K562 (cell line): ENCODE measurements around the gene KLF4. TPM values are rescaled to one million over a fixed set of nuclear protein-coding genes. Genes with fewer than 3 reads are reported as not detected.

ENCODE experiments used
- ATAC-seq: fragments of 200-7000 bp; cut with Tn5 transposase; 3 replicates; pipeline ENCODE4 v1.9.1; 2020; ENCODE audit warnings: moderate library complexity
- BruUV-seq: library from RNA; stranded (reverse); fragments of 400-500 nt; replicated peaks from 2 replicates; lab custom pipeline; 2021; lab: Mats Ljungman, UMichigan
- CTCF ChIA-PET: fragments of 300-600 bp; formaldehyde crosslinking; extraction: SDS; loops from one replicate; lab custom pipeline; 2021; ENCODE audit warnings: low intra/inter-chr PET ratio; lab: Yijun Ruan, JAX
- POLR2A ChIA-PET: fragments of 300-600, 350-650 bp; sonication (Branson Sonifier 250); formaldehyde crosslinking; extraction: SDS; loops from one replicate; lab custom pipeline; 2021; ENCODE audit warnings: antibody characterized with exemption, inconsistent platforms; lab: Yijun Ruan, JAX
- DNase-seq, 4 experiments: peaks; one replicate each; pipeline versions ENCODE4 v3.0.0 to v3.0.0-alpha.2; 2011 to 2018; ENCODE audit warnings: low spot score in 3 of 4, mixed read lengths in 3 of 4; ENCODE audit errors: extremely low read depth in 1 of 4
- FAIRE-seq: peaks from 2 replicates; lab custom pipeline; 2011; peaks lifted over from hg19 to GRCh38; lab: Jason Lieb, UNC
- H2AFZ ChIP-seq: 2 replicates; pipeline ENCODE4 v1.6.0; 2011; ENCODE audit warnings: low read depth, low read length, control low read depth, inconsistent platforms
- H3K27ac ChIP-seq: fragments of 200-600 bp; 3 replicates; pipeline ENCODE4 v1.8.0; 2011; ENCODE audit warnings: low read depth, mild to moderate bottlenecking, control low read depth, inconsistent platforms, low read length, moderate library complexity, mixed read lengths; ENCODE audit errors: extremely low read depth
- H3K27me3 ChIP-seq, 2 experiments: fragments of 300-600 bp in 1 of 2; 2 replicates in 1 of 2; 3 replicates in 1 of 2; pipeline versions ENCODE4 v1.6.0 to v1.8.0; 2011; ENCODE audit warnings: inconsistent platforms in 2 of 2, low read length in 2 of 2, mild to moderate bottlenecking in 1 of 2, mixed read lengths in 1 of 2, moderate library complexity in 1 of 2; ENCODE audit not compliant: control insufficient read depth in 2 of 2, insufficient read depth in 2 of 2
- H3K36me3 ChIP-seq: fragments of 300-600 bp; 3 replicates; pipeline ENCODE4 v1.8.0; 2011; ENCODE audit warnings: mild to moderate bottlenecking, low read length, inconsistent platforms; ENCODE audit not compliant: control insufficient read depth, insufficient read depth
- H3K4me1 ChIP-seq, 2 experiments: fragments of 200-600 bp in 1 of 2; replicated peaks in 1 of 2; 2 replicates in 1 of 2; 3 replicates in 1 of 2; pipeline versions ENCODE4 v1.5.1 to v1.8.0; 2011; ENCODE audit warnings: inconsistent platforms in 2 of 2, low read length in 2 of 2, mild to moderate bottlenecking in 1 of 2, mixed read lengths in 1 of 2, moderate library complexity in 1 of 2; ENCODE audit not compliant: control insufficient read depth in 2 of 2, insufficient read depth in 2 of 2
- H3K4me2 ChIP-seq: 2 replicates; pipeline ENCODE4 v1.6.1; 2011; ENCODE audit warnings: low read length, control low read depth, inconsistent platforms, mixed read lengths; ENCODE audit not compliant: insufficient read depth
- H3K4me3 ChIP-seq: fragments of 200-600 bp; sonication (generic), shearing (Covaris generic); 2 replicates; pipeline ENCODE4 v1.5.1; 2016; ENCODE audit warnings: control low read depth, inconsistent platforms
- H3K79me2 ChIP-seq: fragments of 200-600 bp; 3 replicates; pipeline ENCODE4 v1.8.0; 2011; ENCODE audit warnings: low read length, inconsistent platforms; ENCODE audit not compliant: control insufficient read depth, insufficient read depth
- H3K9ac ChIP-seq, 2 experiments: 2 replicates each; pipeline versions ENCODE4 v1.6.0 to v1.6.1; 2011; ENCODE audit warnings: low read depth in 2 of 2, low read length in 2 of 2, control low read depth in 1 of 2, inconsistent platforms in 1 of 2, mild to moderate bottlenecking in 1 of 2, mixed read lengths in 1 of 2; ENCODE audit not compliant: insufficient read depth in 1 of 2
- H3K9me1 ChIP-seq: one replicate; pipeline ENCODE4 v1.6.0; 2011; ENCODE audit warnings: inconsistent platforms, mild to moderate bottlenecking, low read length, moderate library complexity; ENCODE audit not compliant: control insufficient read depth, insufficient read depth
- H3K9me3 ChIP-seq: replicated peaks from 2 replicates; pipeline ENCODE4 v1.5.1; 2011; ENCODE audit warnings: low read depth, low read length, inconsistent platforms; ENCODE audit not compliant: control insufficient read depth, insufficient read depth
- H4K20me1 ChIP-seq: replicated peaks from 2 replicates; pipeline ENCODE4 v1.6.1; 2011; ENCODE audit warnings: low read length, inconsistent platforms, mixed read lengths; ENCODE audit not compliant: control insufficient read depth, insufficient read depth
- GTF2B ChIP-seq: IDR thresholded peaks from 2 replicates; pipeline ENCODE4 v1.6.1; 2011; ENCODE audit not compliant: insufficient read length; ENCODE audit errors: extremely low read depth
- HBP1 ChIP-seq: fragments of 450-650 bp; formaldehyde crosslinking; IDR thresholded peaks from 2 replicates; pipeline ENCODE4 v1.4.0; 2022; ENCODE audit warnings: missing genetic modification characterization
- MLX ChIP-seq, 2 experiments: fragments of 450-650 bp in 1 of 2; sonication (generic) in 1 of 2; formaldehyde crosslinking; conservative IDR thresholded peaks; 2 replicates each; pipeline versions ENCODE4 v1.4.0 to v1.8.1; 2020 to 2022; ENCODE audit warnings: mild to moderate bottlenecking in 1 of 2, missing genetic modification reagents in 1 of 2
- NR2C2 ChIP-seq, 2 experiments: fragments of 200-800 bp in 1 of 2; sonication (Bioruptor generic) in 1 of 2; sonication (generic) in 1 of 2; formaldehyde crosslinking in 1 of 2; IDR thresholded peaks; 2 replicates each; pipeline versions ENCODE4 v1.6.1 to v1.8.0; 2016 to 2022; ENCODE audit warnings: mild to moderate bottlenecking in 1 of 2, missing compliant biosample characterization in 1 of 2, missing genetic modification characterization in 1 of 2, missing genetic modification reagents in 1 of 2
- PHB2 ChIP-seq: fragments of 450-650 bp; IDR thresholded peaks from 2 replicates; pipeline ENCODE4 v1.6.1; 2017; ENCODE audit warnings: low read depth
- ZNF263 ChIP-seq: sonication (generic); formaldehyde crosslinking; IDR thresholded peaks from 2 replicates; pipeline ENCODE4 v1.8.0; 2022; ENCODE audit warnings: mild to moderate bottlenecking, missing genetic modification reagents, borderline replicate concordance
- WGBS: fragments of 100-300 bp; shearing (Covaris generic); methylation state at CpG from one replicate; pipeline ENCODE4 v1.1.6; 2016; ENCODE audit warnings: low coverage, mixed read lengths; ENCODE audit not compliant: insufficient coverage; ENCODE audit errors: missing lambda C conversion rate; 5-methylcytosine and 5-hydroxymethylcytosine counted together
- in situ Hi-C: fragments of 300-500 bp; cut with MboI; formaldehyde crosslinking; loops from 4 replicates; pipeline ENCODE4 v1.15.0; 2018; ENCODE audit warnings: inconsistent platforms, mixed read lengths
- intact Hi-C: fragments of 100-400 bp; cut with micrococcal nuclease; formaldehyde crosslinking; loops from 2 replicates; pipeline ENCODE4 v1.14.2; 2022
- polyA plus RNA-seq, 8 experiments: library from polyadenylated mRNA; depleted of rRNA in 4 of 8; stranded (reverse) in 5 of 8; unstranded in 3 of 8; fragments of >200 nt; fragmentation: Nextera tagmentation in 2 of 8; fragmentation: Illumina TruSeq in 1 of 8; extraction: Ambion mirVana in 2 of 8; extraction: Trizol in 1 of 8; gene quantifications; 2 replicates each; pipeline versions ENCODE4 v1.2.1 to v1.2.3, GENCODE V29; 2011 to 2014; ENCODE audit warnings: inconsistent platforms in 1 of 8, missing spikeins in 1 of 8
- total RNA-seq, 7 experiments: library from RNA; depleted of rRNA in 6 of 7; stranded (reverse); fragments of >200 nt in 6 of 7; fragmentation: Illumina TruSeq in 2 of 7; extraction: Trizol in 2 of 7; gene quantifications; 2 replicates each; pipeline versions ENCODE4 v1.2.1 to v1.2.3, GENCODE V29; 2011 to 2021; ENCODE audit warnings: low replicate concordance in 1 of 7

KLF4 gene
- total and polyA plus RNA-seq, 9 of the 15 experiments (the other 6 are each of a cell fraction or from before 2014, with no cell fraction given): 0.04 to 0.95 (median 0.22) TPM

GRCh38 chr9:107447081-107447480 is 42.5 kb downstream of the KLF4 start (continued):
- TF ChIP-seq MLX (CRISPR knock-in tag; conservative IDR thresholded peaks at IDR 0.05) (no peak), HBP1 (CRISPR knock-in tag) (no peak), ZNF263 (no peak), GTF2B (no peak), PHB2 (no peak)

GRCh38 chr9:107446491-107446890 is 43.1 kb downstream of the KLF4 start:
- Histone ChIP-seq H3K9ac (no peak overlapping the region), H3K79me2 (no peaks in the 10 kb centered on the region), H4K20me1 (no peaks in the 10 kb centered on the region; the same call in 1 of the 2 replicates), H3K9me1 (no peaks in the 10 kb centered on the region), H3K4me3 (no peak overlapping the region), H3K9me3 (no peaks in the 10 kb centered on the region), H3K27me3 (peaks cover 3 to 23% of the 10 kb centered on the region in 2 experiments; a peak in 4 of 5 replicates), H3K36me3 (no peaks in the 10 kb centered on the region), H2AFZ (no peak overlapping the region), H3K27ac (no peak overlapping the region), H3K4me1 (no peaks in the 10 kb centered on the region), H3K4me2 (no peak overlapping the region)
- intact Hi-C loops: no loop called here
- WGBS: 0% methylated on average over 10 of the region's 12 CpGs
- ChIA-PET CTCF (no interaction called here), POLR2A (interaction anchor here (0.8 kb wide), 1 partner anchor 13 kb away, joined by 3 read pairs; no protein-coding TSS in a partner anchor)
- ATAC-seq (no peak), FAIRE-seq (no peak), DNase-seq (no peak)
- no TSS peak for BruUV-seq
- in situ Hi-C loops: no loop called here
- no peak for TF ChIP-seq NR2C2 (CRISPR knock-in tag; IDR thresholded peaks at IDR 0.05)
- TF ChIP-seq NR2C2 (tag; IDR thresholded peaks at IDR 0.05): no peak
- TF ChIP-seq, all 486 proteins: peak for 0
